H1 (cell line): ENCODE measurements around the gene MIDN. TPM values are rescaled to one million over a fixed set of nuclear protein-coding genes. Genes with fewer than 3 reads are reported as not detected.

Experiments used
- CTCF ChIA-PET: fragments of 300-600 bp; sonication (Branson Sonifier 250); formaldehyde crosslinking; loops from one replicate; lab custom pipeline; 2021; ENCODE audit not compliant: partially characterized antibody; lab: Charles Lee
- POLR2A ChIA-PET: fragments of 300-600 bp; sonication (Branson Sonifier 250); formaldehyde crosslinking; loops from one replicate; lab custom pipeline; 2021; ENCODE audit warnings: inconsistent platforms; ENCODE audit not compliant: partially characterized antibody; lab: Charles Lee
- DNase-seq, 2 experiments: peaks; one replicate each; pipeline versions ENCODE4 v3.0.0 to v3.0.0-alpha.2; 2010 to 2022; ENCODE audit warnings: low spot score in 2 of 2, low read depth in 1 of 2, mixed read lengths in 1 of 2
- FAIRE-seq: peaks from 2 replicates; lab custom pipeline; 2011; peaks lifted over from hg19 to GRCh38; lab: Jason Lieb, UNC
- H2AFZ ChIP-seq: 2 replicates; pipeline ENCODE4 v1.8.1; 2012; ENCODE audit warnings: low read length, inconsistent platforms
- H2AK5ac ChIP-seq: 2 replicates; pipeline ENCODE4 v1.6.1; 2013; ENCODE audit warnings: low read depth, low read length
- H2BK120ac ChIP-seq: replicated peaks from 2 replicates; pipeline ENCODE3; 2013; ENCODE audit warnings: low read depth, low read length, inconsistent platforms
- H2BK12ac ChIP-seq: 2 replicates; pipeline ENCODE4 v1.6.1; 2013; ENCODE audit warnings: low read depth, low read length
- H2BK15ac ChIP-seq: 2 replicates; pipeline ENCODE4 v1.6.1; 2013; ENCODE audit warnings: low read length
- H2BK20ac ChIP-seq: 2 replicates; pipeline ENCODE4 v1.6.1; 2013; ENCODE audit warnings: low read length
- H2BK5ac ChIP-seq: 2 replicates; pipeline ENCODE4 v1.6.1; 2013; ENCODE audit warnings: low read depth, low read length
- H3K14ac ChIP-seq: 2 replicates; pipeline ENCODE4 v1.6.1; 2013; ENCODE audit warnings: inconsistent platforms; ENCODE audit not compliant: insufficient read length
- H3K18ac ChIP-seq: 2 replicates; pipeline ENCODE4 v1.6.1; 2013; ENCODE audit warnings: low read length; ENCODE audit errors: extremely low read depth
- H3K23ac ChIP-seq: 2 replicates; pipeline ENCODE4 v1.6.1; 2013; ENCODE audit warnings: inconsistent platforms; ENCODE audit not compliant: insufficient read length
- H3K23me2 ChIP-seq: 2 replicates; pipeline ENCODE4 v1.6.1; 2013; ENCODE audit warnings: low read depth, low read length
- H3K27ac ChIP-seq: 2 replicates; pipeline ENCODE4 v1.6.1; 2011; ENCODE audit warnings: low read depth, low read length, inconsistent platforms
- H3K27me3 ChIP-seq, 4 experiments: replicated peaks in 1 of 4; 1 replicate in 1 of 4; 2 replicates in 3 of 4; pipeline versions ENCODE4 v1.6.1 to v1.8.1; 2011 to 2013; ENCODE audit warnings: low read length in 3 of 4, mild to moderate bottlenecking in 3 of 4, inconsistent platforms in 2 of 4, mixed read lengths in 2 of 4, moderate library complexity in 1 of 4; ENCODE audit not compliant: control insufficient read depth in 3 of 4, insufficient read depth in 3 of 4; ENCODE audit errors: extremely low read depth in 1 of 4
- H3K36me3 ChIP-seq, 4 experiments: 2 replicates each; pipeline versions ENCODE4 v1.6.1 to v1.8.1; 2011 to 2013; ENCODE audit warnings: mild to moderate bottlenecking in 4 of 4, low read length in 3 of 4, moderate library complexity in 2 of 4, control low read depth in 1 of 4, inconsistent platforms in 1 of 4; ENCODE audit not compliant: insufficient read depth in 4 of 4, control insufficient read depth in 2 of 4
- H3K4ac ChIP-seq: replicated peaks from 2 replicates; pipeline ENCODE3; 2013; ENCODE audit warnings: low read length, low read depth, mixed read lengths, inconsistent platforms; ENCODE audit not compliant: insufficient read length
- H3K4me1 ChIP-seq, 4 experiments: replicated peaks in 1 of 4; 1 replicate in 1 of 4; 2 replicates in 3 of 4; pipeline versions ENCODE4 v1.6.1 to v1.8.1; 2011 to 2013; ENCODE audit warnings: low read length in 3 of 4, inconsistent platforms in 2 of 4, mixed read lengths in 1 of 4; ENCODE audit not compliant: insufficient read depth in 4 of 4, control insufficient read depth in 3 of 4
- H3K4me2 ChIP-seq, 2 experiments: 2 replicates each; pipeline versions ENCODE4 v1.6.1 to v1.8.1; 2011 to 2013; ENCODE audit warnings: low read depth in 2 of 2, low read length in 2 of 2, control low read depth in 1 of 2, inconsistent platforms in 1 of 2, mild to moderate bottlenecking in 1 of 2; ENCODE audit not compliant: insufficient read depth in 1 of 2
- H3K4me3 ChIP-seq, 4 experiments: fragments of 200-600, 300-600 bp in 1 of 4; sonication (generic), shearing (Covaris generic), sonication (Bioruptor Twin) in 1 of 4; 2 replicates each; pipeline versions ENCODE4 v1.5.1 to v1.8.1; 2011 to 2016; ENCODE audit warnings: low read length in 4 of 4, low read depth in 3 of 4, control low read depth in 2 of 4, inconsistent platforms in 2 of 4, mild to moderate bottlenecking in 2 of 4, mixed read lengths in 1 of 4, moderate library complexity in 1 of 4; ENCODE audit not compliant: insufficient read depth in 2 of 4; ENCODE audit errors: extremely low read depth in 1 of 4
- H3K56ac ChIP-seq: replicated peaks from 2 replicates; pipeline ENCODE3; 2013; ENCODE audit warnings: low read depth, mild to moderate bottlenecking, mixed read lengths, low read length, inconsistent platforms; ENCODE audit not compliant: insufficient read length
- H3K79me1 ChIP-seq: 2 replicates; pipeline ENCODE4 v1.6.1; 2013; ENCODE audit warnings: low read depth, low read length, control low read depth
- H3K79me2 ChIP-seq, 2 experiments: 2 replicates each; pipeline versions ENCODE4 v1.6.1 to v1.8.1; 2012 to 2013; ENCODE audit warnings: low read length in 2 of 2, mild to moderate bottlenecking in 2 of 2, inconsistent platforms in 1 of 2; ENCODE audit not compliant: insufficient read depth in 2 of 2, control insufficient read depth in 1 of 2
- H3K9ac ChIP-seq, 4 experiments: replicated peaks in 1 of 4; 1 replicate in 1 of 4; 2 replicates in 3 of 4; pipeline versions ENCODE4 v1.6.1 to v1.8.1; 2011 to 2013; ENCODE audit warnings: low read depth in 3 of 4, low read length in 3 of 4, control low read depth in 2 of 4, mild to moderate bottlenecking in 2 of 4, moderate library complexity in 2 of 4, inconsistent platforms in 1 of 4; ENCODE audit errors: extremely low read depth in 1 of 4
- H3K9me3 ChIP-seq, 2 experiments: 2 replicates each; pipeline versions ENCODE4 v1.6.1 to v1.8.1; 2012 to 2013; ENCODE audit warnings: mild to moderate bottlenecking in 2 of 2, moderate library complexity in 2 of 2, control low read depth in 1 of 2, inconsistent platforms in 1 of 2, low read depth in 1 of 2, low read length in 1 of 2, mixed read lengths in 1 of 2; ENCODE audit not compliant: insufficient read depth in 2 of 2
- H4K20me1 ChIP-seq, 2 experiments: replicated peaks in 1 of 2; 2 replicates each; pipeline versions ENCODE3 to v1.8.1; 2011 to 2013; ENCODE audit warnings: inconsistent platforms in 2 of 2, low read length in 2 of 2, mild to moderate bottlenecking in 1 of 2; ENCODE audit not compliant: insufficient read depth in 2 of 2, control insufficient read depth in 1 of 2
- H4K5ac ChIP-seq: 2 replicates; pipeline ENCODE4 v1.6.1; 2013; ENCODE audit warnings: low read length, low read depth, mixed read lengths, inconsistent platforms; ENCODE audit not compliant: insufficient read length
- H4K8ac ChIP-seq: 2 replicates; pipeline ENCODE4 v1.8.0; 2013; ENCODE audit warnings: mild to moderate bottlenecking, moderate library complexity, low read length, inconsistent platforms; ENCODE audit not compliant: insufficient read depth; ENCODE audit errors: extremely low read depth
- H4K91ac ChIP-seq: replicated peaks from 2 replicates; pipeline ENCODE3; 2013; ENCODE audit warnings: low read length, mixed read lengths, inconsistent platforms; ENCODE audit not compliant: insufficient read length
- ASH2L ChIP-seq: fragments of 200-600, 300-600 bp; sonication (generic); IDR thresholded peaks from one replicate; pipeline ENCODE4 v1.7.1; 2017; ENCODE audit warnings: low read length
- CEBPB ChIP-seq: IDR thresholded peaks from 2 replicates; pipeline ENCODE4 v1.6.1; 2012; ENCODE audit warnings: low read depth, low read length
- FOSL1 ChIP-seq: IDR thresholded peaks from 2 replicates; pipeline ENCODE4 v1.6.1; 2011; ENCODE audit warnings: mild to moderate bottlenecking, low read depth, low read length, moderate library complexity; ENCODE audit not compliant: insufficient read depth
- GTF2F1 ChIP-seq: IDR thresholded peaks from 2 replicates; pipeline ENCODE4 v1.6.1; 2012; ENCODE audit warnings: low read depth, low read length, improper control_type of control experiment, borderline replicate concordance
- KDM1A ChIP-seq: fragments of 200-600, 300-600 bp; sonication (generic); IDR thresholded peaks from 2 replicates; pipeline ENCODE4 v1.7.1; 2016; ENCODE audit warnings: mild to moderate bottlenecking, low read length, borderline replicate concordance
- KDM4A ChIP-seq: IDR thresholded peaks from one replicate; pipeline ENCODE4 v1.7.1; 2012; ENCODE audit warnings: low read depth, mild to moderate bottlenecking, moderate library complexity, low read length, inconsistent platforms; ENCODE audit not compliant: severe bottlenecking
- NRF1 ChIP-seq: IDR thresholded peaks from 2 replicates; pipeline ENCODE4 v1.6.1; 2011; ENCODE audit warnings: mild to moderate bottlenecking, low read depth, low read length, improper control_type of control experiment
- POLR2A ChIP-seq, 2 experiments: IDR thresholded peaks; 1 replicate in 1 of 2; 2 replicates in 1 of 2; pipeline ENCODE4 v1.6.1; 2011; ENCODE audit warnings: low read depth in 2 of 2, low read length in 2 of 2, mild to moderate bottlenecking in 2 of 2; ENCODE audit errors: control extremely low read depth in 1 of 2
- RXRA ChIP-seq: IDR thresholded peaks from 2 replicates; pipeline ENCODE4 v1.6.1; 2011; ENCODE audit warnings: low read depth, mild to moderate bottlenecking, low read length, moderate library complexity; ENCODE audit not compliant: insufficient read depth
- SP1 ChIP-seq: IDR thresholded peaks from 2 replicates; pipeline ENCODE4 v1.6.1; 2011; ENCODE audit warnings: low read depth, low read length
- WGBS, 2 experiments: shearing (Covaris generic) in 1 of 2; methylation state at CpG; one replicate each; pipeline versions ENCODE4 v1.1.6 to v1.1.7; 2013 to 2015; ENCODE audit warnings: low lambda C conversion rate in 2 of 2, mixed read lengths in 2 of 2, inconsistent platforms in 1 of 2, low coverage in 1 of 2, missing lambda C conversion rate in 1 of 2; ENCODE audit not compliant: insufficient replicate concordance in 2 of 2, insufficient coverage in 1 of 2, insufficient read length in 1 of 2; ENCODE audit errors: extremely low coverage in 1 of 2, missing lambda C conversion rate in 1 of 2; 5-methylcytosine and 5-hydroxymethylcytosine counted together
- polyA plus RNA-seq, 7 experiments: library from polyadenylated mRNA; depleted of rRNA in 3 of 7; stranded (reverse) in 5 of 7; unstranded in 2 of 7; fragments of >200 nt in 5 of 7; fragments of 200-250 nt in 2 of 7; gene quantifications; 1 replicate in 5 of 7; 2 replicates in 1 of 7; 4 replicates in 1 of 7; pipeline versions ENCODE4 v1.2.1 to v1.2.3, GENCODE V29; 2011 to 2013; ENCODE audit warnings: missing spikeins in 2 of 7, mixed read lengths in 2 of 7
- total RNA-seq: library from RNA; stranded (reverse); fragmentation: NEBNext Ultra II Directional; extraction: Animal tissue kit (Norgen Biotek cat#: 25700); gene quantifications from 2 replicates; pipeline ENCODE4 v1.2.1, GENCODE V29; 2021

The MIDN gene
- total and polyA plus RNA-seq, 2 of the 8 experiments (the other 6 are each of a cell fraction or from before 2014, with no cell fraction given): 39.8 to 159 TPM

- Histone ChIP-seq H4K5ac (no peak overlapping the region), H3K23ac (no peak overlapping the region), H3K4ac (no peak overlapping the region), H3K36me3 (peaks cover 0 to 73% (median 2%) of the 10 kb centered on the region in 4 experiments; a peak in 4 of 8 replicates), H2BK120ac (no peak overlapping the region), H4K8ac (peak overlapping the region; percentile 35), H2BK15ac (no peak overlapping the region), H3K27me3 (no peaks in the 10 kb centered on the region), H3K9me3 (no peaks in the 10 kb centered on the region), H3K79me2 (no peaks in the 10 kb centered on the region), H2BK20ac (no peak overlapping the region), H3K4me1 (peaks cover 0 to 2% (median 0%) of the 10 kb centered on the region in 4 experiments; a peak in 3 of 7 replicates), H3K4me3 (no peak overlapping the region), H3K23me2 (no peaks in the 10 kb centered on the region), H3K14ac (no peak overlapping the region), H3K79me1 (no peaks in the 10 kb centered on the region; the same call in 1 of the 2 replicates), H3K4me2 (no peak overlapping the region), H3K27ac (no peak overlapping the region; the same call in 1 of the 2 replicates), H4K91ac (no peak overlapping the region), H2BK5ac (no peak overlapping the region), H3K9ac (no peak overlapping the region), H2AK5ac (no peak overlapping the region), H2AFZ (no peak overlapping the region), H3K18ac (no peak overlapping the region), H3K56ac (no peak overlapping the region), H4K20me1 (peaks cover 8 to 13% of the 10 kb centered on the region in 2 experiments), H2BK12ac (no peak overlapping the region)
- POLR2A ChIA-PET: interaction anchor here (1.1 to 2.4 kb wide), 13 partner anchors 9 to 230 kb away, joined by 3 to 9 read pairs (median 4); partner anchors contain the start of genes ATP5F1D, CBARP, CIRBP and GPX4
- CTCF ChIA-PET: interaction anchor here (1.1 to 2.0 kb wide), 6 partner anchors 9 to 125 kb away, joined by 3 to 14 read pairs (median 6); partner anchors contain the start of gene CBARP
- FAIRE-seq: no peak
- peak in 1 of 2 experiments; percentile 64 for DNase-seq
- WGBS, 2 experiments: 96% methylated on average over 40 of the region's 50 CpGs; no CpG with 5 or more reads in 1 of the 2 experiments
- TF ChIP-seq RXRA (no peak), KDM1A (peak; percentile 52; the same call in 1 of the 2 replicates), NRF1 (no peak), SP1 (no peak), KDM4A (no peak), ASH2L (no peak), POLR2A (IDR thresholded peaks at IDR 0.05; ENCODE audit: control extremely low read depth in 1 of 2, low read depth in 2 of 2, low read length in 2 of 2) (peak in 1 of 2 experiments; percentile 41; a peak in 1 of 3 replicates), GTF2F1 (no peak), CEBPB (no peak), FOSL1 (peak; percentile 80; the same call in 1 of the 2 replicates)
These were observed 21.7 kb upstream of the MIDN start for GRCh38 chr19:1226522-1227303.
